ENCODE measurements around the gene ENO2. TPM values are rescaled to one million over a fixed set of nuclear protein-coding genes. Genes with fewer than 3 reads are reported as not detected.
"Not testable (repeated sequence)": the region's sequence is repeated elsewhere in the genome, so short reads cannot be mapped to it uniquely, and the experiment has no call there.

The ENO2 gene
- total RNA-seq, 1 donor from 2014 or later, result 32.2 TPM

DNA sequence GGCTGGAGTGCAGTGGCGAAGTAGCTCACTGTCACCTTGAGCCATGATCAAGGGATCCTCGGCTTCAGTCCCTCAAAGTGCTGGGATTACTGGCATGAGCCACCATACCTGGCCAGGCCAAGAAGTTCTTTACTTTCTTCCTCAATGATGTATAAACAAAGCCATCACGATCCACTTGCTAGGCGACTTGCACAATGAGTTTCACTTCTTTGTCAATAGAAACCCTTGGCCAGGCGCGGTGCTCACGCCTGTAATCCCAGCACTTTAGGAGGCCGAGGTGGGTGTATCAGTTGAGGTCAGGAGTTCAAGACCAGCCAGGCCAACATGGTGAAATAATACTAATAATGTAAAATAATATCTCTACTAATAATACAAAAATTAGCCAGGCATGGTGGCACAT lies 26.9 kb upstream of the ENO2 start:
- H3K27me3 Mint-ChIP-seq, result no peaks in the 10 kb centered on the region
- H3K4me1 Mint-ChIP-seq (ENCODE audit: unreplicated experiment), result peaks cover 8% of the 10 kb centered on the region
- H3K27ac Mint-ChIP-seq, result peak overlapping the region; percentile 82
- DNase-seq (ENCODE audit: extremely low spot score, unreplicated experiment), result no peak
- no peak overlapping the region for H3K4me3 Mint-ChIP-seq
- H3K9me3 Mint-ChIP-seq, result no peaks in the 10 kb centered on the region
- peaks cover 3% of the 10 kb centered on the region for H3K36me3 Mint-ChIP-seq
- TF ChIP-seq, protein P1, sequence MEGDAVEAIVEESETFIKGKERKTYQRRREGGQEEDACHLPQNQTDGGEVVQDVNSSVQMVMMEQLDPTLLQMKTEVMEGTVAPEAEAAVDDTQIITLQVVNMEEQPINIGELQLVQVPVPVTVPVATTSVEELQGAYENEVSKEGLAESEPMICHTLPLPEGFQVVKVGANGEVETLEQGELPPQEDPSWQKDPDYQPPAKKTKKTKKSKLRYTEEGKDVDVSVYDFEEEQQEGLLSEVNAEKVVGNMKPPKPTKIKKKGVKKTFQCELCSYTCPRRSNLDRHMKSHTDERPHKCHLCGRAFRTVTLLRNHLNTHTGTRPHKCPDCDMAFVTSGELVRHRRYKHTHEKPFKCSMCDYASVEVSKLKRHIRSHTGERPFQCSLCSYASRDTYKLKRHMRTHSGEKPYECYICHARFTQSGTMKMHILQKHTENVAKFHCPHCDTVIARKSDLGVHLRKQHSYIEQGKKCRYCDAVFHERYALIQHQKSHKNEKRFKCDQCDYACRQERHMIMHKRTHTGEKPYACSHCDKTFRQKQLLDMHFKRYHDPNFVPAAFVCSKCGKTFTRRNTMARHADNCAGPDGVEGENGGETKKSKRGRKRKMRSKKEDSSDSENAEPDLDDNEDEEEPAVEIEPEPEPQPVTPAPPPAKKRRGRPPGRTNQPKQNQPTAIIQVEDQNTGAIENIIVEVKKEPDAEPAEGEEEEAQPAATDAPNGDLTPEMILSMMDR (conservative IDR thresholded peaks at IDR 0.05), result no peak

DNA sequence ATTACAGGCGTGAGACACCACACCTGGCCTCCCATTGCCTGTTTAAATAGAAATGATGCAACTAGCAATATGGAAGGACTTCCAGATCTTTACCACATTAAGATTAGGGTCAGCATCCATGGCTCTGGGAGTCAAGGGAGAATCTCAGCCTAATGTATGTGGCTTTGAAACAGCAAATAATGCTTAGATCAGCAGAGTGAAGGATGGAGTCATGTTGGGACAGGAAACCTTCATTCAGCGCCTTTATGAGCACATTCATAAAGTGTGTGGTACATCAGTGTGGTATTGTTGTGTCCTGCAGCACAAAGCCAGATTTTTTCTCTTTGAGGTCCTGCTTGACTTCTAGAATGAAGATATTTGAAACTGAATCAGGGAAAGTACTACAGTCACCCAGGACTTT lies 26.0 kb upstream of the ENO2 start:
- no peaks in the 10 kb centered on the region for H3K27me3 Mint-ChIP-seq
- H3K27ac Mint-ChIP-seq, result peak overlapping the region; percentile 71
- no peak for DNase-seq (ENCODE audit: extremely low spot score, unreplicated experiment)
- H3K36me3 Mint-ChIP-seq, result peaks cover 3% of the 10 kb centered on the region
- TF ChIP-seq, protein P1 (conservative IDR thresholded peaks at IDR 0.05), result no peak
- peaks cover 8% of the 10 kb centered on the region for H3K4me1 Mint-ChIP-seq (ENCODE audit: unreplicated experiment)
- H3K9me3 Mint-ChIP-seq, result no peaks in the 10 kb centered on the region
- peak overlapping the region; percentile 62 for H3K4me3 Mint-ChIP-seq

DNA sequence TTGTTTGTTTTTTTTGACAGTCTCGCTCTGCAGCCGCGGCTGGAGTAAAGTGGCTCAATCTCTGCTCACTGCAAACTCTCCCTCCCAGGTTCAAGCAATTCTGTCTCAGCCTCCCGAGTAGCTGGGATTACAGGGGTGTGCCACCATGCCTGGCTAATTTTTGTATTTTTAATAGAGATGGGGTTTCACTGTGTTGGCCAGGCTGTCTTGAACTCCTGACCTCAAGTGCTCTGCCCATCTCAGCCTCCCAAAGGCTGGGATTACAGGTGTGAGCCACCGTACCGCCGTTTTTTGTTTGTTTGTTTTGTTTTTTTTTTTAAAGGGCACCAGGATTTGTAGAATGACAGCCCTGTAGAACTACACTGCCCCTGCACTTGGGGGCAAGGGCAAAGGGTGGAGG lies 25.6 kb upstream of the ENO2 start:
- DNase-seq (ENCODE audit: extremely low spot score, unreplicated experiment); H3K4me3 Mint-ChIP-seq; H3K9me3 Mint-ChIP-seq; H3K4me1 Mint-ChIP-seq (ENCODE audit: unreplicated experiment); H3K27me3 Mint-ChIP-seq; H3K36me3 Mint-ChIP-seq: not testable (repeated sequence)
- peak overlapping the region; percentile 71 for H3K27ac Mint-ChIP-seq

DNA sequence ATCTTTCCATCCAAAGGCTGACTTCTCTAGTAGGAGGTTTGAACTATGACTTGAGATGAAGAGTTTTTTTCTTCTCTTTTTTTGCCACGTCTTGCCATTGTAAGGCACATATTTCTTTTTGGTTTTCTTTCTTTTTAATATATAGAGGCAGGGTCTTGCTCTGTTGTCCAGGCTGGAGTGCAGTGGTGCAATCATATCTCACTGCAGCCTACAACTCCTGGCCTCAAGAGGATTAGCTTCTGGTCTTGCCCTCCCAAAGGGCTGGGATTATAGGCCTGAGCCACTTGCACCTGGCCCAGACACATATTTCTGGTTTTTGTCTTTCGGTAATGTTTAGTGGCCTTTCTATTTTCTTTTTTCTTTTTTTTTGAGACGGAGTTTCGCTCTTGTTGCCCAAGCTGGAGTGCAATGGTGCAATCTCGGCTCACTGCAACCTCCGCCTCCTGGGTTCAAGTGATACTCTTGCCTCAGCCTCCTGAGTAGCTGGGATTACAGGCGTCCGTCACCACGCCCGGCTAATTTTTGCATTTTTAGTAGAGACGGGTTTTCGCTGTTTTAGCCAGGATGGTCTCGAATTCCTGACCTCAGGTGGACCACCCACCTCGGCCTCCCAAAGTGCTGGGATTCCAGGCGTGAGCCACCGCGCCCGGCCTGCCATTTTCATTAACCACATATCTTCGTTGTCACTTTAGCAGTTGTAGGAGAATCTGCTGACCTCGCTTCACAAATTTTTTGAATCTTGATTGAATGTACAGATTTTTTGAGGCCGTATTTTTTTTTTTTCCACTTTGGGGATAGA lies 24.4 kb upstream of the ENO2 start:
- peak overlapping the region; percentile 96 for H3K27ac Mint-ChIP-seq
- not testable (repeated sequence) for DNase-seq (ENCODE audit: extremely low spot score, unreplicated experiment)

DNA sequence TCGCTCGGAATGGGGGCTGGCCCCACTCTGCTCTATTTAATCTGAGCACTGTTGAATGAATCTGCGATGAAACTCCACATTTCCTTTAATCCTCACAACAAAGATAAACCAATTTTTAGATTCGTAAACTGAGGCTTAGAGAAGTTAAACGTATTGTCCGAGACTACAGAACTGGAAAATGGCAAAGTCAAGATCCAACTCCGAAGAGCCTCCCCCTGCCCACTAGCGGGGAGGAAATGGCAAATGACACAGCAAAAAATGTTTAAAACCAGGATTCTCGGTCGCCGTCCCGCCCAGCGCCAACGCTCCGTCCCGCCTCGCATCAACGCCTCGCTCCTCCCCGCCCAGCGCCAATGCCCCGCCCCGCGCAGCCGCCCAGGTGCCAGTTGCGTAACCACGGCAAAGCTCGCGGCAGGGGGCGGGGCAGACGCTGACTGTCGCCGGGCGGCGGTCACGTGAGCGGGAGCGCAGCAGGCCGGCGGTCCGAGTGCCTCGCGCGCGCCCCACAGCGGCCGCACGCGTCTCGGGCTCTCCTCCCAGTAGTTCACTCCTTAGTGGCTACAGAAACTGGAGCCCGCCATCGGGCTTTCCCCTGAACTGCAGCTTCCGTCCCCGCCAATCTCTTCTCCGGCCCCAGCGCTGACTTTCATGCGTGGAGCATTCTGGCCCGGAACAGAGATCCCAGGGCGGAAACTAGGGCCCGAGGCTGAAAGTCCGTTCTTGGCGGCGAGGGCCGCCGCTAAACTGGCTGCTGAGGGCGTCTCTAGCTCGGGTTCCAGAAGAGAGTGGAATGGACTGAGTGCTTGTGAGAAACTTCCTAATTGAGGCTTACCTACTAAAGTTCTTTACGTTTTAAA lies 23.4 kb upstream of the ENO2 start:
- no peaks in the 10 kb centered on the region for H3K36me3 Mint-ChIP-seq
- H3K4me1 Mint-ChIP-seq (ENCODE audit: unreplicated experiment), result peaks cover 8% of the 10 kb centered on the region
- TF ChIP-seq, protein P1 (conservative IDR thresholded peaks at IDR 0.05), result peak; percentile 94
- DNase-seq (ENCODE audit: extremely low spot score, unreplicated experiment), result peak; percentile 100
- peak overlapping the region; percentile 85 for H3K4me3 Mint-ChIP-seq
- no peaks in the 10 kb centered on the region for H3K27me3 Mint-ChIP-seq
- peak overlapping the region; percentile 96 for H3K27ac Mint-ChIP-seq
- H3K9me3 Mint-ChIP-seq, result no peaks in the 10 kb centered on the region

More for the DNA sequence above, 24.4 kb upstream of the ENO2 start:
- H3K4me3 Mint-ChIP-seq, result peak overlapping the region; percentile 85
- not testable (repeated sequence) for H3K36me3 Mint-ChIP-seq; H3K9me3 Mint-ChIP-seq; H3K27me3 Mint-ChIP-seq; H3K4me1 Mint-ChIP-seq (ENCODE audit: unreplicated experiment)

DNA sequence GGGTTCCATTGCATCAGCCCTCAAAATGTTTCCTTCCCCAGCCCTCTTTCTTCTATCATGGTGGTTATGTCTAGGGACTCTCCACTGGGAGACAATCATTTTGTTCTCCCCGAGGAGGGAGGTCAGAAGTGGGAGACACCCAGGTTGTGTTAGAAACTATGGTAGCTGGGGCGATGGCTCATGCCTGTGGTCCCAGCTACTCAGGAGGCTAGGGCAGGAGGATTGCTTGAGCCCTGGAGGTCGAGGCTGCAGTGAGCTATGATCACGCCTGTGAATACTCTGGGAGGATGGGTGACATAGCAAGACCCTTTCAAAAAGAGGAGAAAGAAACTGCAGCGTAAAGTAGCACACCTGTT lies 22.8 kb upstream of the ENO2 start:
- Mint-ChIP-seq H3K4me3 (peak overlapping the region; percentile 85), H3K4me1 (ENCODE audit: unreplicated experiment) (peaks cover 8% of the 10 kb centered on the region), H3K9me3 (no peaks in the 10 kb centered on the region), H3K27ac (peak overlapping the region; percentile 96), H3K27me3 (no peaks in the 10 kb centered on the region), H3K36me3 (no peaks in the 10 kb centered on the region)
- no peak for DNase-seq (ENCODE audit: extremely low spot score, unreplicated experiment)
- TF ChIP-seq, protein P1 (conservative IDR thresholded peaks at IDR 0.05), result no peak

DNA sequence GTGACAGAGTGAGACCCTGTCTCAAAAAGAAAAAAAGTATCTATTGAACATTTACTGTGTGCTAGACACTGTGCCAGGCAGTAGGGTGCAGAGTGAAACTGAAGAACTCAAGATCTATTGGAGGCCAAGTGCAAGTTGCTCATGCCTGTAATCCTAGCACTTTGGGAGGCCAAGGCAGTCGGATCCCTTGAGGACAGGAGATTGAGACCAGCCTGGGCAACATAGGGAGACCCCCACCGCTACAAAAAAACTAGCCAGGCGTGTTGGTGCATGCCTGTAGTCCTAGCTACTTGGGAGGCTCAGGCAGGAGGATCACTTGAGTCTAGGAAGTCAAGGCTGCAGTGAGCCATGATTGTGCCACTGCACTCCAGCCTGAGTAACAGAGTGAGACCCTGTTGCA lies 21.7 kb upstream of the ENO2 start:
- not testable (repeated sequence) for H3K4me1 Mint-ChIP-seq (ENCODE audit: unreplicated experiment); H3K36me3 Mint-ChIP-seq; DNase-seq (ENCODE audit: extremely low spot score, unreplicated experiment); H3K9me3 Mint-ChIP-seq; H3K27me3 Mint-ChIP-seq
- H3K4me3 Mint-ChIP-seq, result peak overlapping the region; percentile 61
- H3K27ac Mint-ChIP-seq, result peak overlapping the region; percentile 14
